HepG2 (cell line): ENCODE results near the gene MEA1. TPM values are rescaled to one million over a fixed set of nuclear protein-coding genes. Genes with fewer than 3 reads are reported as not detected.

ENCODE experiments used
- CBX2 ChIP-seq, 2 experiments: fragments of 200-600 bp in 1 of 2; sonication (generic); formaldehyde crosslinking in 1 of 2; IDR thresholded peaks; 2 replicates each; pipeline versions ENCODE4 v1.7.0 to v1.8.1; 2018 to 2022; ENCODE audit warnings: low read depth in 2 of 2, low read length in 1 of 2, mild to moderate bottlenecking in 1 of 2, missing genetic modification reagents in 1 of 2
- HNF4G ChIP-seq, 2 experiments: sonication (generic) in 1 of 2; formaldehyde crosslinking in 1 of 2; IDR thresholded peaks; 2 replicates each; pipeline versions ENCODE4 v1.4.0 to v1.6.1; 2011 to 2020; ENCODE audit warnings: borderline replicate concordance in 2 of 2, low read depth in 2 of 2, mild to moderate bottlenecking in 2 of 2, low read length in 1 of 2, missing genetic modification reagents in 1 of 2, moderate library complexity in 1 of 2
- HOXA7 ChIP-seq: sonication (generic); formaldehyde crosslinking; IDR thresholded peaks from 2 replicates; pipeline ENCODE4 v1.8.1; 2022; ENCODE audit warnings: mild to moderate bottlenecking, missing genetic modification reagents, moderate library complexity
- JDP2 ChIP-seq: sonication (generic); formaldehyde crosslinking; IDR thresholded peaks from 2 replicates; pipeline ENCODE4 v1.8.1; 2022; ENCODE audit warnings: missing genetic modification reagents, borderline replicate concordance
- KDM3A ChIP-seq: IDR thresholded peaks from 2 replicates; pipeline ENCODE4 v1.6.1; 2018; ENCODE audit warnings: low read depth, missing compliant biosample characterization
- MAFK ChIP-seq, 2 experiments: IDR thresholded peaks in 1 of 2; conservative IDR thresholded peaks in 1 of 2; 2 replicates each; pipeline ENCODE4 v1.6.1; 2011; ENCODE audit warnings: improper control_type of control experiment in 2 of 2, low read length in 2 of 2
- WIZ ChIP-seq: sonication (generic); formaldehyde crosslinking; IDR thresholded peaks from 2 replicates; pipeline ENCODE4 v1.5.1; 2020; ENCODE audit warnings: mild to moderate bottlenecking, missing genetic modification reagents
- ZNF121 ChIP-seq: sonication (generic); formaldehyde crosslinking; IDR thresholded peaks from 2 replicates; pipeline ENCODE4 v1.5.0; 2020; ENCODE audit warnings: mild to moderate bottlenecking, missing genetic modification reagents
- ZNF468 ChIP-seq: sonication (generic); formaldehyde crosslinking; IDR thresholded peaks from 2 replicates; pipeline ENCODE4 v1.8.0; 2022; ENCODE audit warnings: mild to moderate bottlenecking, moderate library complexity, missing genetic modification reagents
- ZNF615 ChIP-seq: sonication (generic); formaldehyde crosslinking; IDR thresholded peaks from 2 replicates; pipeline ENCODE4 v1.5.0; 2020; ENCODE audit warnings: mild to moderate bottlenecking, missing genetic modification reagents, borderline replicate concordance
- ZNF670 ChIP-seq: sonication (generic); formaldehyde crosslinking; IDR thresholded peaks from 2 replicates; pipeline ENCODE4 v1.8.0; 2022; ENCODE audit warnings: mild to moderate bottlenecking, missing genetic modification reagents, borderline replicate concordance
- ZNF672 ChIP-seq: sonication (generic); formaldehyde crosslinking; IDR thresholded peaks from 2 replicates; pipeline ENCODE4 v1.8.1; 2022; ENCODE audit warnings: missing genetic modification reagents
- polyA plus RNA-seq, 8 experiments: library from polyadenylated mRNA; depleted of rRNA in 3 of 8; stranded (reverse) in 7 of 8; unstranded in 1 of 8; fragments of >200 nt; fragmentation: Illumina TruSeq in 4 of 8; extraction: Trizol in 4 of 8; gene quantifications; 2 replicates each; pipeline versions ENCODE4 v1.2.1 to v1.2.3, GENCODE V29; 2011 to 2016; ENCODE audit warnings: low read depth in 4 of 8, missing spikeins in 1 of 8, mixed read lengths in 1 of 8; ENCODE audit not compliant: insufficient read depth in 1 of 8
- total RNA-seq, 5 experiments: library from RNA; depleted of rRNA; stranded (reverse); fragments of >200 nt; fragmentation: Illumina TruSeq; extraction: Trizol; gene quantifications; 2 replicates each; pipeline ENCODE4 v1.2.3, GENCODE V29; 2016; ENCODE audit warnings: low read depth in 1 of 5
- TF ChIP-seq, protein P1 (sequence below): sonication (generic); formaldehyde crosslinking; conservative IDR thresholded peaks from 2 replicates; pipeline ENCODE4 v1.4.0; 2020; ENCODE audit warnings: missing genetic modification reagents
- TF ChIP-seq, protein P2 (sequence below): sonication (generic); formaldehyde crosslinking; conservative IDR thresholded peaks from 2 replicates; pipeline ENCODE4 v1.5.0; 2020; ENCODE audit warnings: missing genetic modification reagents
- TF ChIP-seq, protein P3 (sequence below): sonication (generic); formaldehyde crosslinking; IDR thresholded peaks from 2 replicates; pipeline ENCODE4 v1.4.0; 2020; ENCODE audit warnings: mild to moderate bottlenecking, missing genetic modification reagents
- TF ChIP-seq, protein P4 (sequence below): sonication (generic); formaldehyde crosslinking; IDR thresholded peaks from 2 replicates; pipeline ENCODE4 v1.4.0; 2020; ENCODE audit warnings: missing genetic modification reagents
- TF ChIP-seq, protein P5 (sequence below): sonication (generic); formaldehyde crosslinking; IDR thresholded peaks from 2 replicates; pipeline ENCODE4 v1.8.0; 2022; ENCODE audit warnings: missing genetic modification reagents, mild to moderate bottlenecking, borderline replicate concordance
- TF ChIP-seq, protein P6 (sequence below): sonication (generic); formaldehyde crosslinking; IDR thresholded peaks from 2 replicates; pipeline ENCODE4 v1.5.0; 2020; ENCODE audit warnings: missing genetic modification reagents
- TF ChIP-seq, protein P7 (sequence below): sonication (generic); formaldehyde crosslinking; IDR thresholded peaks from 2 replicates; pipeline ENCODE4 v1.4.0; 2020; ENCODE audit warnings: mild to moderate bottlenecking, missing genetic modification reagents

Gene MEA1
- total and polyA plus RNA-seq, 2 of the 13 experiments (the other 11 are each of a cell fraction or from before 2014, with no cell fraction given) = 75.6 to 86.2 TPM

DNA sequence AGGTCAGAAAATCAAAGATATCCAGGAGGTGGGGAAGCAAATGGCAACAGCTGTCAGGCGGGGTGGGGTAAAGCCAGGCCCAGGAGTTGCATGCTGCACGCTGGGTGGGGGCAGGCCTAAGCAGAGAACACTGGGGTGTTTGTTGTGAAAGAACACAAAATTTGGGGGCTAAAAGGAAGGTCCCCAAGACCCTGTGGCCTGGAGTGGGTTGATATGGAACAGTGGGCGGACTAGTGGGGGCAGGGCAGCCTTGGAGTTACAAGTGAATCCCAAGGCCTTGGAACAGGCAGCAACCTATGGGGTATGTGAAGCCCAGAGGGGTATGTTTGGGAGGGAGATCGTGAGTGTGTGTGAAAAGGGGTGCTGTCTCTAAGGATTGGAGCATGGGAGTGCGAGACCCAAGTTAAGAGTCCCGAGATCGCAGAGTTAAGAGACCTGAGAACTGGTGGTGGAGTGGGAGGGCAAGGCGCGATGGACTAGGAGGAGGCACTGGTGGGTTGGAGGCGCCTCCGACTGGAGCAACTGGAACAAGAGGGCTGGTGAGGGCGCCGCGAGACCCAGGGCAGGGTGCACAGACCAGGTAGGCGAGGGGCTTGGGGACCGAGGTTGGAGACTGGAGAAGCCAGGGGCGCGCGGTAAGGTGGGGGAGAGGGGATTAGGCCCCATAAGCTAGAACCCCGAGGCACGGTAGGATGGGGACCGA lies 39.2 kb upstream of the MEA1 start (continued):
- TF ChIP-seq JDP2 (CRISPR knock-in tag) (no peak), ZNF672 (CRISPR knock-in tag) (no peak), ZNF615 (CRISPR knock-in tag) (no peak), KDM3A (no peak), HOXA7 (no peak), CBX2 (IDR thresholded peaks at IDR 0.05; ENCODE audit: low read depth, low read length) (no peak), CBX2 (CRISPR knock-in tag; IDR thresholded peaks at IDR 0.05; ENCODE audit: low read depth) (no peak), WIZ (no peak), ZNF468 (no peak), HNF4G (IDR thresholded peaks at IDR 0.05; ENCODE audit: borderline replicate concordance, low read depth, low read length) (no peak), HNF4G (CRISPR knock-in tag; IDR thresholded peaks at IDR 0.05; ENCODE audit: borderline replicate concordance, low read depth) (no peak), MAFK (conservative IDR thresholded peaks at IDR 0.05 in 1 of 2, IDR thresholded peaks at IDR 0.05 in 1 of 2; ENCODE audit: low read length in 2 of 2) (no peak), ZNF670 (CRISPR knock-in tag) (no peak), ZNF121 (no peak)
- TF ChIP-seq, protein P1, sequence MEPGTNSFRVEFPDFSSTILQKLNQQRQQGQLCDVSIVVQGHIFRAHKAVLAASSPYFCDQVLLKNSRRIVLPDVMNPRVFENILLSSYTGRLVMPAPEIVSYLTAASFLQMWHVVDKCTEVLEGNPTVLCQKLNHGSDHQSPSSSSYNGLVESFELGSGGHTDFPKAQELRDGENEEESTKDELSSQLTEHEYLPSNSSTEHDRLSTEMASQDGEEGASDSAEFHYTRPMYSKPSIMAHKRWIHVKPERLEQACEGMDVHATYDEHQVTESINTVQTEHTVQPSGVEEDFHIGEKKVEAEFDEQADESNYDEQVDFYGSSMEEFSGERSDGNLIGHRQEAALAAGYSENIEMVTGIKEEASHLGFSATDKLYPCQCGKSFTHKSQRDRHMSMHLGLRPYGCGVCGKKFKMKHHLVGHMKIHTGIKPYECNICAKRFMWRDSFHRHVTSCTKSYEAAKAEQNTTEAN (CRISPR knock-in tag) = no peak
- TF ChIP-seq, protein P2, sequence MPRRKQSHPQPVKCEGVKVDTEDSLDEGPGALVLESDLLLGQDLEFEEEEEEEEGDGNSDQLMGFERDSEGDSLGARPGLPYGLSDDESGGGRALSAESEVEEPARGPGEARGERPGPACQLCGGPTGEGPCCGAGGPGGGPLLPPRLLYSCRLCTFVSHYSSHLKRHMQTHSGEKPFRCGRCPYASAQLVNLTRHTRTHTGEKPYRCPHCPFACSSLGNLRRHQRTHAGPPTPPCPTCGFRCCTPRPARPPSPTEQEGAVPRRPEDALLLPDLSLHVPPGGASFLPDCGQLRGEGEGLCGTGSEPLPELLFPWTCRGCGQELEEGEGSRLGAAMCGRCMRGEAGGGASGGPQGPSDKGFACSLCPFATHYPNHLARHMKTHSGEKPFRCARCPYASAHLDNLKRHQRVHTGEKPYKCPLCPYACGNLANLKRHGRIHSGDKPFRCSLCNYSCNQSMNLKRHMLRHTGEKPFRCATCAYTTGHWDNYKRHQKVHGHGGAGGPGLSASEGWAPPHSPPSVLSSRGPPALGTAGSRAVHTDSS (CRISPR knock-in tag) = no peak
- TF ChIP-seq, protein P3, sequence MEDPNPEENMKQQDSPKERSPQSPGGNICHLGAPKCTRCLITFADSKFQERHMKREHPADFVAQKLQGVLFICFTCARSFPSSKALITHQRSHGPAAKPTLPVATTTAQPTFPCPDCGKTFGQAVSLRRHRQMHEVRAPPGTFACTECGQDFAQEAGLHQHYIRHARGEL (CRISPR knock-in tag) = no peak
- TF ChIP-seq, protein P4, sequence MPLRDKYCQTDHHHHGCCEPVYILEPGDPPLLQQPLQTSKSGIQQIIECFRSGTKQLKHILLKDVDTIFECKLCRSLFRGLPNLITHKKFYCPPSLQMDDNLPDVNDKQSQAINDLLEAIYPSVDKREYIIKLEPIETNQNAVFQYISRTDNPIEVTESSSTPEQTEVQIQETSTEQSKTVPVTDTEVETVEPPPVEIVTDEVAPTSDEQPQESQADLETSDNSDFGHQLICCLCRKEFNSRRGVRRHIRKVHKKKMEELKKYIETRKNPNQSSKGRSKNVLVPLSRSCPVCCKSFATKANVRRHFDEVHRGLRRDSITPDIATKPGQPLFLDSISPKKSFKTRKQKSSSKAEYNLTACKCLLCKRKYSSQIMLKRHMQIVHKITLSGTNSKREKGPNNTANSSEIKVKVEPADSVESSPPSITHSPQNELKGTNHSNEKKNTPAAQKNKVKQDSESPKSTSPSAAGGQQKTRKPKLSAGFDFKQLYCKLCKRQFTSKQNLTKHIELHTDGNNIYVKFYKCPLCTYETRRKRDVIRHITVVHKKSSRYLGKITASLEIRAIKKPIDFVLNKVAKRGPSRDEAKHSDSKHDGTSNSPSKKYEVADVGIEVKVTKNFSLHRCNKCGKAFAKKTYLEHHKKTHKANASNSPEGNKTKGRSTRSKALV (CRISPR knock-in tag) = no peak
- TF ChIP-seq, protein P5, sequence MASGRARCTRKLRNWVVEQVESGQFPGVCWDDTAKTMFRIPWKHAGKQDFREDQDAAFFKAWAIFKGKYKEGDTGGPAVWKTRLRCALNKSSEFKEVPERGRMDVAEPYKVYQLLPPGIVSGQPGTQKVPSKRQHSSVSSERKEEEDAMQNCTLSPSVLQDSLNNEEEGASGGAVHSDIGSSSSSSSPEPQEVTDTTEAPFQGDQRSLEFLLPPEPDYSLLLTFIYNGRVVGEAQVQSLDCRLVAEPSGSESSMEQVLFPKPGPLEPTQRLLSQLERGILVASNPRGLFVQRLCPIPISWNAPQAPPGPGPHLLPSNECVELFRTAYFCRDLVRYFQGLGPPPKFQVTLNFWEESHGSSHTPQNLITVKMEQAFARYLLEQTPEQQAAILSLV (CRISPR knock-in tag) = no peak
- TF ChIP-seq, protein P6, sequence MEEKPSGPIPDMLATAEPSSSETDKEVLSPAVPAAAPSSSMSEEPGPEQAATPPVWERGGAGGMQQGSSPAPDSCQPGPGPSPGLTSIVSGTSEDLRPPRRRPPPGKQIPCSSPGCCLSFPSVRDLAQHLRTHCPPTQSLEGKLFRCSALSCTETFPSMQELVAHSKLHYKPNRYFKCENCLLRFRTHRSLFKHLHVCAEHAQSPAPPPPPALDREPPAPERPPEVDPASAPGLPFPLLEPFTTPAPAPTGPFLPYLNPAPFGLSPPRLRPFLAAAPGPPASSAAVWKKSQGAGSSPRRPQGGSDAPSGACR (CRISPR knock-in tag) = no peak; the same call in none of the 2 replicates
- TF ChIP-seq, protein P7, sequence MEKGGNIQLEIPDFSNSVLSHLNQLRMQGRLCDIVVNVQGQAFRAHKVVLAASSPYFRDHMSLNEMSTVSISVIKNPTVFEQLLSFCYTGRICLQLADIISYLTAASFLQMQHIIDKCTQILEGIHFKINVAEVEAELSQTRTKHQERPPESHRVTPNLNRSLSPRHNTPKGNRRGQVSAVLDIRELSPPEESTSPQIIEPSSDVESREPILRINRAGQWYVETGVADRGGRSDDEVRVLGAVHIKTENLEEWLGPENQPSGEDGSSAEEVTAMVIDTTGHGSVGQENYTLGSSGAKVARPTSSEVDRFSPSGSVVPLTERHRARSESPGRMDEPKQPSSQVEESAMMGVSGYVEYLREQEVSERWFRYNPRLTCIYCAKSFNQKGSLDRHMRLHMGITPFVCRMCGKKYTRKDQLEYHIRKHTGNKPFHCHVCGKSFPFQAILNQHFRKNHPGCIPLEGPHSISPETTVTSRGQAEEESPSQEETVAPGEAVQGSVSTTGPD (CRISPR knock-in tag) = 0 out of 2 replicates have a peak, but pooled peaks have one; percentile 3
